GM19438 (cell line): ENCODE data around the gene STMND1.
"Not testable (repeated sequence)": the region's sequence is repeated elsewhere in the genome, so short reads cannot be mapped to it uniquely, and the experiment has no call there.

Experiments
- ATAC-seq: cut with Tn5 transposase; IDR thresholded peaks from one replicate; pipeline ENCODE4 v1.9.1; 2021; ENCODE audit warnings: low read depth; ENCODE audit not compliant: unreplicated experiment

Gene STMND1

DNA sequence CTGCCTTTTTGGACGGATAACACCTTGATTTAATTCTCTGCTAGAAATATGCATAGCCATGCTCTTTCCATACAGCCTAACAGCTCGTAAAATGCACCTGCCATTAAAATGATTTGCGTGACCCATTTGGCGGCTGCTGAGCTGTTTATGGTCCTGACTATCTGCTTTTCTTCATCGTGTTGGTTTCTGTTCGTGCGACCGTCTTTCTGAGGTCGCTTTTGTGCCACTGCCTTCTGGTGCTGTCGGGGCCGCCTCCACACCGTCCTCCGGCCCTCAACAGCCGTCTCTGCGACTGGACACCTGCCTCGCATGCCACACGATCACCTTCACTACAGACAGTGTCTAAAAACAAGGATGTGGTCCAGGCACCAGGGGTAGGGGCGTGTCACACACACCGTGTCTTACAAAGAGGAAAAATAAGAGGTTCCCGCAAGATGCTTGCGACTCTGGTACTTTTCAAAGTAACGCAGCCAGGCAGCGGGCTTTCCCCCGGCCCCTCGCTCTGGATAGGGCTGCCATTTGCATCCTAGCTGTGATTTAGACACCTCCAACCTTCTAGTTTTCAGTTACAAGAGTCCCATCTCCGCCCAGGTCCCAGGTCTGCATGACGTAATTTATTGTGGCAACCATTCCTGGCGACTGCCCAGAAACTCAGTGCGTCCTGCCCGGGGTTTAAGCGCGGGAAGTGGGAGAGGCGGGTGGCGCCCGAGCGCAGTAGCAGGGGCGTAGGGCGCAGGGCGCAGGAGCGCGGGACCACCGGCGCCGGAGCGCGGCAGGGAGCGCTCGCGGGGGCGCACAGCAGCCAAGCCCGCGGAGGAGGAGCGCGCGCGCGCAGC, at the start of gene STMND1:
STMND1 (plus strand) TSS at position 629 of the 836 bp plus-strand sequence. CDS start 208 bp downstream, outside the sequence.
- ATAC-seq = no peak

DNA sequence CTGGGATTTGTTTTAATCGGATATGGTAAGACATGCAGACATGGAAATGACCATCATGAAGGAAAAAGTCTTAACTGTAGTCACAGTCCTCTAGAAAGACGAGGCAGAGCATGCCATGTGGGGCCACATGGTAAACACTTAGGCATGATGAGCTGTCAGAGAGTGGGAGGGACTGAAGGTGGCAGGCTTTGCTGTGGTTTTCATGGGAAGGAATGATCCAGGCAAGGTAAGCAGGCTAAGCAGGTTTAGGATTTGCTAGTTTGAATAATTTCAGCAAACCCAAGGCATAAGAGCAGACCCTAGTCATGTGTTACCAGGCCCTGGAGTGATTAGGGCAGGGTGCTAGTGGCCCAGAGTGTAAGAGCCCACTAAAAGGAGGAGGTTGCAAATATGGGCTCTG, 47.2 kb upstream of the STMND1 start:
- no peak for ATAC-seq

DNA sequence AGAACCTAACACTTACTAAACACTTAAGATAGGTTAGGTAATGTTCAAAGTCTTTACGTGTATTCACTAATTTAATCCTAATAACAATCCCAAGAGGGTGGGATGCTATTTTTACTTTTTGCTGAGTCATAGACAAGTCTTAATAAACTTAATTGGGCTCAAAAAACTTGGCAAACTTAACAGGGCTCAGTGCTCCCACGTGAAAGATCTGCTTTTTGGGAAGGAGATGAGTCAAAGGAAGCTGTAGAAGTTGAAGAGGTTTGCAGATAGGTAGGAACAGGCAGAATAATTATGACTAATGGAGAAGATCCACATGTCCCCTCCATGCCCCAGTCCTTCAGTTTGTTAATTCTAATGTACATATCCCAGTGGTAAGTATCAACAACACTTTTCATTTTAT, 44.5 kb upstream of the STMND1 start:
- no peak for ATAC-seq

DNA sequence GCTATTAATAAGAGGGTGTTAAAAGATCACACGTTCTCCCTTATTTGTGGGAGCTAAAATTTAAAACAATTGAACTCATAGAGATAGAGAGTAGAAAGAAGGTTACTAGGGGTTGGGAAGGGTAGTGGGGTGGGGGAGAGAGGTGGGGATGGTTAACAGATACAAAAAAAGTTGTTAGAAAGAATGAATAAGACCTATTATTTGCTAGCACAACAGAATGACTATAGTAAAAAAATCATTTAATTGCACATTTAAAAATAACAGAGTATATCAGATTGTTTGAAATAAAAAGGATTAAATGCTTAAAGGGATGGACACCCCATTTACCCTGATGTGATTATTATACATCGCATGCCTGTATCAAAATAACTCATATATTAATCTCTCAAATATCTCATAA, 43.3 kb upstream of the STMND1 start:
- ATAC-seq = no peak

DNA sequence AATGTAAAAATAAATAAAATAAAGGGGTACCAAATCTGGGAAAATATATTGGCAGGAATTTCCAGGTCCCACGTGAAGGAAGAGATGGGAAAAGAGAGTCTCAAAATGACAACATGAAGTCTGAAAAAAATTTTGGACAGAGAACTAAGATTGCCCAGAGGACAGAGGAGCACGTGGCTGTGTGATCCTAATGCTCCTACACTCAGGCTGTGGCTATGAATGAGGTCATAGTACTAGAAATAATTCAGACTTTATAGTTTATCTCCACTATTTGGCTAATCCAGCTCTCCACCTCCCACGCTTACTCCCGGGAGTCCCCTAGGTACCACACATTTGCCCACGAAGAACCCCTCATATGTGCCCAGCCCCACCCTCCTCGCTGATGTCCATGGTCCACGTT, 42.8 kb upstream of the STMND1 start:
- no peak for ATAC-seq

DNA sequence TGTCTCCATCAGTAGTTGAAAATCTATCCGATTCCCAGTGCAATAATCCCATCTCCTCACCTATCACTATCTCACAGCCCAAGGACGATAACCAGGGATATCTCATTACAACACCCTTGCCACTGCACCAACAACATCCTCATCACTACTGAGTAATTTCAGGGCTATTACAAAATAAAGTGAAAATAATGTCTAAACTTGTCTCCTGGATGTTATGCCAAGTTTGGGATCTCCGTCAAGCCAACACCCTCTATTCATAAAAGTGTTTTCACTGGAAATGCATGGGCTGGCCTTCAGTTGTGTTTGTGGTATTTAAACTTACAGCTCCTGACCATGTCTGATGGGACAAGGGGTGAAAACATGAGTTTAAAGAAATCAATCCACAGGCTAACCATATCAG, 42.0 kb upstream of the STMND1 start:
- ATAC-seq = no peak

DNA sequence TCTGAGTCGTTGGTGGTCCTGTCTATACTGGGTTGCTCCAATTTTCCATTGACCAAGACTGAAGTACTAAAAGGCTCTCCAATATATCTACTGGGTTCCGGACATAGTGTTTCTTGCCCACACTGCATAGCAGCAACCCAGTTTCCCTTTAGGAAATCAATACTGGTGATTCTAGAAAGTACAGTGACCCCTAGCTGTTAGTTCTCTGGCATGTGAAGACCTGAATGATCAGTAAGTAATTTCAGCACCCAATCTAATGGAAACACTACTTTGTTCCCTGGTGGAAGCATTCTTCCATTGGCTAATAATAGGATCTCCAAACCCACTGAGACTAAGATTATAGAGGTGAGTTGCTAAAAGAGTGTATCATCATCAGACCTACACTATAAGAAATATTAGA, 40.8 kb upstream of the STMND1 start:
- ATAC-seq = no peak

DNA sequence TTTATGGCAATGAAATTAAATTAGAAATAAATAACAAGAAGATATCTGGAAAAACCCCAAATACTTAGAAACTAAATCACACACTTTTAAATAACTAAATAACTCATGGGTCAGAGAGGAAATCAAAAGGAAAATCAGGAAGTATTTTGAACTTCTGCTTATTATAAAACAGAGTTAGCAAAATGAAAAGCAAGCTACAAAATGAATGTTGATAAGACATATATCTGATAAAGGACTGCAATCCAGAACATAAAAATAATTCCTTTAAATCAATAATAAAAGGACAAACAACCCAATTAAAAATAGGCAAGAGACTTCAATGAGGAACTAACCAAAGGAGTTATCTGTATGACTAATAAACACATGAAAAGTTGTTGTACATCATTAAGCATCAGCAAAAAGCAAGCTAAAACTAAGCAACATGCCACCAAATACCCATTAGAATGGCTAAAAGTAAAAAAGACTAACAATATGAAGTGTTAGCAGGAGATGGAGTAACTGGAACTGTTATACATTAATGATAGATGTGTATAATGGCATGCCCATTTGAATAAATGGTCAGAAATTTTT, 38.9 kb upstream of the STMND1 start:
- no peak for ATAC-seq

DNA sequence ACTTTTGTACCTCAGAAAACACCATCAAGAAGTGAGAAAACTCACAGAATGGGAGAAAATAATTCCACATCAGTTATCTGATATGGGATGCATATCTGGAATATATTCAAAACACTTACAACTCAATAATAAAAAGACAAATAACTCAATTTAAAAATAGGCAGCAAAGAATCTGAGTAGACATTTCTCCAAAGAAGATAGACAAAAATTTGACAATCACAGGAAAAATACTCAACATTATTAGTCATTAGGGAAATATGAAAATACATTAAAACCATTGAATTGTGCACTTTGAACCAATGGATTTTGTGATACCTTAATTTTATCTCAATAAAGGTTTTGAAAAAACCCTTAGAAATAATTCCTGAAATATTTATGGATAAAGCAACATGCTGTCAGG, 36.9 kb upstream of the STMND1 start:
- ATAC-seq = no peak

DNA sequence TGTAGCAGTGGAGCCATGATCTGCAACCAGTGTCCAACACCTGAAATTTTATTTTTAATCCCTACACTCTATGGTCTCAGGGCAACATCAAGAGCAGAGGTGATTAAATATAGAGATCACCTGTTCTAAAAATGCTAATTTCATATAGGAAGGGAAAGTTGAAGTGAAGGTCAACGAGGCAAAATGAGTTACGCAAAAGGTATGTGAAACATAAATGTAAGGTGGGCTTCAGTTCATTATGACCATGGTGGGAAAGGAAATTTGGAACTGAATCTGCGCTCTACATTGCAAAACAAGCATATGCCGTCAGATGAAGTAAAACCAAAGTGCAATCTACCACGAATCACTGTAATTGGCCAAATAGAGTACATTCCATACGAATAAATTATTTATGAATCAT, 35.2 kb upstream of the STMND1 start:
- no peak for ATAC-seq

DNA sequence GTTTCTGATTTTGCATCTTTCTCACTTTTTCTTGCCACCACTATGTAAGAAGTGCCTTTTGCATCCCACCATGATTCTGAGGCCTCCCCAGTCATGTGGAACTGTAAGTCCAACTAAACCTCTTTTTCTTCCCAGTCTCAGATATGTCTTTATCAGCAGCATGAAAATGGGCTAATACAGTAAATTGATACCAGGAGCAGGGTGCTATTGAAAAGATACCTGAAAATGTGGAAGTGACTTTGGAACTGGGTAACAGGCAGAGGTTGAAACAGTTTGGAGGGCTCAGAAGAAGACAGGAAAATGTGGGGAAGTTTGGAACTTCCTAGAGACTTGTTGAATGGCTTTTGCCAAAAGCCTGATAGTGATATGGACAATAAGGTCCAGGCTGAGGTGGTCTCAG, 32.9 kb upstream of the STMND1 start:
- ATAC-seq = not testable (repeated sequence)

DNA sequence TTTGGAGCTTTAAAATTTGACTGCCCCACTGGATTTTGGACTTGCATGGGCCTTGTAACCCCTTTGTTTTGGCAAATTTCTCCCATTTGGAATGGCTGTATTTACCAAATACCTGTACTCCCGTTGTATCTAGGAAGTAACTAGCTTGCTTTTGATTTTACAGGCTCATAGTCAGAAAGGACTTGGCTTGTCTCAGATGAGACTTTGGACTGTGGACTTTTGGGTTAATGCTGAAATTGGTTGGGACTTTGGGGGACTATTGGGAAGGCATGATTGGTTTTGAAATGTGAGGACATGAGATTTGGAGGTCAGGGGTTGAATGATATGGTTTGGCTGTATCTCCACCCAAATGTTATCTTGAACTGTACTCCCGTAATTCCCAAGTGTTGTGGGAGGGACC, 31.4 kb upstream of the STMND1 start:
- not testable (repeated sequence) for ATAC-seq

DNA sequence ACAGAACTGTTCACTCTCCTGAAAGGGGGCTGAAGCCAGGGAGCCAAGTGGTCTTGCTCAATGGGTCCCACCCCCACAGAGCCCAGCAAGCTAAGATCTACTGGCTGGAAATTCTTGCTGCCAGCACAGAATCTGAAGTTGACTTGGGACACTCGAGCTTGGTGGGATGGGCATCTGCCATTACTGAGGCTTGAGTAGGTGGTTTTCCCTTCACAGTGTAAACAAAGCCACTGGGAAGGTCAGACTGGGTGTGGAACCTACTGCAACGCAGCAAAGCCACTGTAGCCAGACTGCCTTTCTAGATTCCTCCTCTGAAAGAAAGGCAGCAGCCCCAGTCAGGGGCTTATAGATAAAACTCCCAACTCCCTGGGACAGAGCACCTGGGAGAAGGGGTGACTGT, 28.3 kb upstream of the STMND1 start:
- not testable (repeated sequence) for ATAC-seq

DNA sequence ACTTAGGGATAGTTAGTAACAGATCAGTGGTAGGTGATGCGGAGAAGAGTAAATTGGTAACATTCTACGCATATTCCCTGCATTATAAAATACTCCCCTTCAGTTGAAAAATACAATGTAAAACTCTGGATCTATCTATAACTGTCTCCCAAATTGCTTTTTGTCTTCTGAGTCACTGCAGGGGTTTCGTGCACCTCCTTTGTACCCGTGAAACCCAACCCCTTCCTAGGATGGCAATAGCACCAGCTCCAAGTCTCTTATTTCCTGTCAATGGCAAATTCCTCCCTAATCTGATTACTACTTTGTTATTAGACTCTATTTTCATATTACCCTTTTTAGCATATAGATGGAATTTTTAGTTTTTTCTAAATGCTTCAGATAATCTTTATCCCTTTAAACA, 20.6 kb upstream of the STMND1 start:
- no peak for ATAC-seq

DNA sequence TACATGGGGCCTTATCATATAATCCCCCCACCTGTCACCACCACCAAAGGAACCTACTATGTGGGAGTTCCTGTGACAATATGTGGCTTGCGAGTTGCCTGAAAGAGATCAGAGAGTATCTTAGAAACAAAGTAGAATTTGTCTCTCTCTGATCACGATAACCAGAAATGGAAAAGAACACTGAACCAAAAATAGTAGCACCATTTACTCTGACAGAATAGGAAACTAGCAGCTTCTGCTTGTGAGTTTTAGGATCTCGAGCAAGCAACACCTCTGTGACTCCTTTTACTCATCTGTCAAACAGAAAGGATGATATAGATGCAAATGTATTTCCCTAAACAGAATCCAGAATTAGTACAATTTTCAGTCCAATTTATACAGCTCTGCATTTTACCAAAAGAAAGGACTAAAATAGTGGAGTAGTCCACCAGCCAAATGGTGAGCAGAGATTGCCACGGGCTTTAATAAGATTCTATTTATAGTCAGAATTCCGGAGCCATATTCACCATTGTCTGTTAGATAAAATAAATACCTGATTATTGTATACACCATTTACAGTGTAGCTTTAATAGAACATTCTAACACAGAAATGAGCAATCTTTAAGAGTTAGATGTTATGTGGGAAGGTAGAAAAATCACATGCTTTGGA, 19.9 kb upstream of the STMND1 start:
- no peak for ATAC-seq

DNA sequence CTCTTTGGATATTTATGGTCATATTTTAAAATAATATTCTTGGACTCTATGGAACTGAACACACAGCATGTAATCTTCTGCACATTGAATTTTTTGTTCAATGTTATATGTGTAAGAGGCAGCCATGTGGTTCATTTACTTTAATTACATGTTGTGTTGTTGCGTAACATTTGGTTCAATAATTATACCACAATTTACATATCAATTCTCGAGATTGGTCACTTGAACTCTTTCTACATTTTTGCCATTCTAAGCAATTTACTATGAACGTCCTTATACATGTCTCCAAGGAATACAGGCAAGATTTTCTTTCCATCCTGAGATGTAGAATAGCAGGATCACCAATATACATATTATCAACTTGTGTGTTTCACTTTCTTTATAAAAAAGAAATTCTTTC, 18.5 kb upstream of the STMND1 start:
- no peak for ATAC-seq

DNA sequence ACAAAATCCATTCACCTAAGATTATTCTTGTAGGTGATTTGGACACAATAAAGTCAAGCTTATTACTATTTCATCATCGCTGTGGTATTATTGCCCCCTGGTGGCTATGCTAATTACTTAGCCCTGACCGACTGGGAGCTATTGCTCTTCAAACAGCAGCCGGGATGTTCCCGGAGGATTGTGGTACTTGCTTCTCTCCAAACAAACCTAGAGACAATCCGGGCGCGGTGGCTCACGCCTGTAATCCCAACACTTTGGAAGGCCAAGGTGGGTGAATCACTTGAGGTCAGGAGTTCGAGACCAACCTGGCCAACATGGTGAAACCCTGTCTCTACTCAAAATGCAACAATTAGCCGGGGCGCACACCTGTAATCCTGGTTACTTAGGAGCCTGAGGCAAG, 15.4 kb upstream of the STMND1 start:
- ATAC-seq = no peak

DNA sequence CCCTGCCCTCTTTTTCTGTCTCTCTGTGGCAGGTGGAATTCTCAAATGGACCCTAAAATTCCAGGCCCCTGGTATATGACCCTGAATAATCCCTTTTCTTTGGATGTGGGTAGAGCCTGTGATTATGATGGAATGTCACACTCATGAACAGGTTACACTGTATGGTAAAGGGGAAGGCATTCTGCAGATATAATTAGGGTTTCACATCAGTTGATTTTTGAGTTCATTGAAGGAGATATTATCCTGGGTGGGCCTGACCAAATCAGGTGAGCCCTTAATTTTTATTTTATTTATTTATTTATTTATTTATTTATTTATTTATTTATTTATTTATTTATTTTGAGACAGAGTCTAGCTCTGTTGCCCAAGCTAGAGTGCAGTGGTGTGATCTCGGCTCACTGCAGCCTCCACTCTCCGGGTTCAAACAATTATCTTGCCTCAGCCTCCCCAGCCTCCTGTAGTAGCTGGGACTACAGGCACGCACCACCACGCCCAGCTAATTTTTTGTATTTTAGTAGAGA, 13.7 kb upstream of the STMND1 start:
- no peak for ATAC-seq

DNA sequence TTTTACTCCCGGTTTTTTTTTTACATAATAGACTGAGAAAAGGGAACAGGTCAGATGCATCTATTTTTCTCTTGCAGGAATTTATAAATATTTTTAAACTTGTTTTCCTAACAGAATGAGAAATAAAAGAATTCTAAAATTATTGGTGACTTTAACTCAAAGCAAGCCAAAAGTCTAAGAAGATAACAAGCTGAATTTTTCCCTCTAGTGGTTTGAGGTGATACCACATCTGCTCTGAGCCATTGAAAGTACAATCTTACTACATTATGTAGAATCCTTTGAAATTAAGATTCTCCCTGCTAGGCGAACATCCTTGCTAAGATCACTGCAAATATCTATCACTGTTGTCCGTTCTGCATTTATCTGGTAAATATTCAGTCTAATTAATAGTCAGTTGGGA, 10.7 kb upstream of the STMND1 start:
- ATAC-seq = no peak

DNA sequence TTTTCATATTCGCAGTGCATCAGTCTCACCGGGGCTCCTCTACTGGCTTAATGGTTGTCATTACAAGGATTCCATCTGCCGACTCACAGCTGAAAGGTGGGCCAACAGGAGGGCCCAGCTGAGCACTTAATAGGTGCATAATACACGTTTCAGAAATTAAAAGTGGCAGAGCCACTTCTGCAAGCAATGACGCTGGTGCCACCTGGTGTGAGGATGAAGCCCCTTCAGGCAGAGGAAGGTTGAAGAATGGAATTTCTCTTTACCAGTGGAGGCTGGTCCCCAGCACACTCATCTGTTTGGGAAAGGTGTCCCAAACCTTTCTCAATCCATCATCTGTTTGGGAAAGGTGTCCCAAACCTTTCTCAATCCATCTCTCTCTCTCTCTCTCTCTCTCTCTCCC, 8.2 kb upstream of the STMND1 start:
- no peak for ATAC-seq

DNA sequence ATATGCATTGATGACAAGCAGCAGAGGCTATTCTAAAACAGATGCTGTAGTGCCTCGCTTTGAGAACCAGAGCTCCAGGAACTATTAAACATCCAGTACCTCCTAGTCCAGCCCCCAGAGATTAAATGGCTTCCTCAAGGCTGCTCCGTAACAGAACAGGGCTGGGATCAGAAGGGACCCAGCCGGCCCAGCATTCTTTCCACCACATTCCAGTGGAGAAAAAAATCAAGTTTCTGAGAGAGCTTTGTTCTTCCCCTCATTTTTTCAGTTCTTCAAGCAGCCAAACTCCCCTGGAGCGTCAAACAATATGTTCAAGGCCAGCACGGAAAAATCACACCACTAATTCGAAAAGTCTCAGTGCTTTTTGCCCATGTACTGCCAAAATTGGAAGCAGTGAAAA, 5.8 kb upstream of the STMND1 start:
- ATAC-seq = no peak

DNA sequence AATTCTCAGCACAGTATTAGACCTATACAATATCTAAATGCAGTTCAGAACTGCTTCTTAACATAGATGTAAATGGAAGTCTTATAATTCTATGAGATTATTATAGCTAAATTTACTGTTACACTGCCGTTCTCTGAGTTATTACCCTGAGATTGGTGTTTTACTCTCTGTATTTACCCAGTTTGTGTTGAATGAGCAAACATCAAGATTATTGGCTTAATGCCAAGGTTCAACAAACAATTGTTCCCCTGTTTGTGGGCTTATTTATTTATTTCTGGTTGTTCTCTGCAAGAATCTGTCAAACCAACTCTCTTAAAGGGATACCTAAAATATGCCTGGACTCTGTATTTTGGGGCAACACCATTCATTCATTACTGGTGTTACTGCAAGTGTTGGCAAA, 5.2 kb upstream of the STMND1 start:
- no peak for ATAC-seq
